Osteoblast (primary cell): Measurements from ENCODE around the gene HS3ST3B1. TPM values are rescaled to one million over a fixed set of nuclear protein-coding genes. Genes with fewer than 3 reads are reported as not detected.
A peak's percentile ranks its signal among the peaks of the same experiment; 100 is the strongest.

ENCODE experiments used
- DNase-seq: peaks from one replicate; pipeline ENCODE4 v3.0.0; 2011; ENCODE audit warnings: low spot score, mixed read lengths; ENCODE audit not compliant: insufficient read length; ENCODE audit errors: missing footprints
- H2AFZ ChIP-seq: 2 replicates; pipeline ENCODE4 v1.6.0; 2011; ENCODE audit warnings: mild to moderate bottlenecking, low read length
- H3K27ac ChIP-seq: 2 replicates; pipeline ENCODE4 v1.5.1; 2011; ENCODE audit warnings: mild to moderate bottlenecking, low read depth, low read length, moderate library complexity
- H3K27me3 ChIP-seq: 2 replicates; pipeline ENCODE4 v1.6.0; 2012; ENCODE audit warnings: mild to moderate bottlenecking, control low read depth, inconsistent platforms, low read length, moderate library complexity; ENCODE audit not compliant: insufficient read depth
- H3K36me3 ChIP-seq: 2 replicates; pipeline ENCODE4 v1.5.1; 2011; ENCODE audit warnings: mild to moderate bottlenecking, low read length, control low read depth, moderate library complexity; ENCODE audit not compliant: insufficient read depth
- H3K4me1 ChIP-seq: 2 replicates; pipeline ENCODE4 v1.5.1; 2011; ENCODE audit warnings: mild to moderate bottlenecking, low read length, control low read depth, moderate library complexity; ENCODE audit not compliant: insufficient read depth
- H3K4me2 ChIP-seq: 2 replicates; pipeline ENCODE4 v1.6.0; 2011; ENCODE audit warnings: mild to moderate bottlenecking, low read length; ENCODE audit not compliant: insufficient read depth
- H3K4me3 ChIP-seq: fragments of 200-600 bp; sonication (generic); 3 replicates; pipeline ENCODE4 v1.5.1; 2012; ENCODE audit warnings: mild to moderate bottlenecking, low read length, inconsistent platforms; ENCODE audit not compliant: insufficient read depth
- H3K79me2 ChIP-seq: 2 replicates; pipeline ENCODE4 v1.6.0; 2012; ENCODE audit warnings: mild to moderate bottlenecking, low read length, control low read depth, inconsistent platforms; ENCODE audit not compliant: insufficient read depth
- H3K9me3 ChIP-seq: 2 replicates; pipeline ENCODE4 v1.5.1; 2011; ENCODE audit warnings: low read depth, low read length, control low read depth
- H4K20me1 ChIP-seq: 2 replicates; pipeline ENCODE4 v1.6.0; 2012; ENCODE audit warnings: mild to moderate bottlenecking, low read length, control low read depth; ENCODE audit not compliant: insufficient read depth
- CTCF ChIP-seq: IDR thresholded peaks from 2 replicates; pipeline ENCODE4 v1.5.1; 2011; ENCODE audit warnings: mild to moderate bottlenecking, low read depth, low read length, moderate library complexity; ENCODE audit errors: extremely low read depth
- total RNA-seq: library from RNA; depleted of rRNA; stranded (reverse); fragments of >200 nt; gene quantifications from 2 replicates; pipeline ENCODE4 v1.2.3, GENCODE V29; 2012

HS3ST3B1 gene
- total RNA-seq, 1 donor: 13.4 TPM

- TF ChIP-seq CTCF: no peak
- peak overlapping the region; percentile 52 for H3K4me3 ChIP-seq
- peak overlapping the region; percentile 77 for H3K4me2 ChIP-seq
- peak overlapping the region; percentile 81 for H2AFZ ChIP-seq
- peak overlapping the region; percentile 58 for H3K27ac ChIP-seq
- H3K79me2 ChIP-seq: peaks cover 93% of the 10 kb centered on the region
- H3K9me3 ChIP-seq: no peaks in the 10 kb centered on the region
- DNase-seq: no peak
- H3K36me3 ChIP-seq: peaks cover 6% of the 10 kb centered on the region
- peaks cover 21% of the 10 kb centered on the region for H3K4me1 ChIP-seq
- peaks cover 27% of the 10 kb centered on the region for H4K20me1 ChIP-seq
- H3K27me3 ChIP-seq: no peaks in the 10 kb centered on the region
Observed at GRCh38 chr17:14320734-14321475, 20.0 kb downstream of the HS3ST3B1 start.

GRCh38 chr17:14321476-14321949 is 20.6 kb downstream of the HS3ST3B1 start:
- Histone ChIP-seq H2AFZ (peak overlapping the region; percentile 81), H3K4me3 (peak overlapping the region; percentile 52)

GRCh38 chr17:14321980-14322776 is 21.3 kb downstream of the HS3ST3B1 start:
- no peak overlapping the region for H2AFZ ChIP-seq
- H3K4me1 ChIP-seq: peaks cover 12% of the 10 kb centered on the region
- DNase-seq: no peak
- H3K36me3 ChIP-seq: no peaks in the 10 kb centered on the region
- H3K4me2 ChIP-seq: peak overlapping the region; percentile 77
- no peak overlapping the region for H3K4me3 ChIP-seq
- H3K27me3 ChIP-seq: no peaks in the 10 kb centered on the region
- H3K79me2 ChIP-seq: peaks cover 89% of the 10 kb centered on the region
- no peaks in the 10 kb centered on the region for H3K9me3 ChIP-seq
- no peak overlapping the region for H3K27ac ChIP-seq
- peaks cover 16% of the 10 kb centered on the region for H4K20me1 ChIP-seq
- TF ChIP-seq CTCF: no peak

More at GRCh38 chr17:14321476-14321949, 20.6 kb downstream of the HS3ST3B1 start:
- no peaks in the 10 kb centered on the region for H3K27me3 ChIP-seq
- H4K20me1 ChIP-seq: peaks cover 22% of the 10 kb centered on the region
- no peaks in the 10 kb centered on the region for H3K9me3 ChIP-seq
- H3K79me2 ChIP-seq: peaks cover 93% of the 10 kb centered on the region
- no peak for DNase-seq
- peak overlapping the region; percentile 58 for H3K27ac ChIP-seq
- peak overlapping the region; percentile 77 for H3K4me2 ChIP-seq
- H3K4me1 ChIP-seq: peaks cover 15% of the 10 kb centered on the region
- H3K36me3 ChIP-seq: peaks cover 3% of the 10 kb centered on the region
- no peak for TF ChIP-seq CTCF

- Histone ChIP-seq H3K4me2 (no peak overlapping the region), H2AFZ (no peak overlapping the region), H3K36me3 (no peaks in the 10 kb centered on the region), H3K27me3 (no peaks in the 10 kb centered on the region), H4K20me1 (peaks cover 12% of the 10 kb centered on the region), H3K79me2 (peaks cover 90% of the 10 kb centered on the region), H3K9me3 (no peaks in the 10 kb centered on the region), H3K4me3 (no peak overlapping the region), H3K27ac (no peak overlapping the region), H3K4me1 (peaks cover 12% of the 10 kb centered on the region)
- TF ChIP-seq CTCF: no peak
- DNase-seq: no peak
Observed at GRCh38 chr17:14323522-14323981, 22.7 kb downstream of the HS3ST3B1 start.
